HG02588 (cell line): ENCODE data around the gene USH1C.

Experiments
- ATAC-seq: cut with Tn5 transposase; IDR thresholded peaks from one replicate; pipeline ENCODE4 v1.9.1; 2021; ENCODE audit warnings: mild to moderate bottlenecking, moderate library complexity; ENCODE audit not compliant: unreplicated experiment

Gene USH1C

GRCh38 chr11:17571431-17572358, 27.5 kb upstream of the USH1C start:
- no peak for ATAC-seq

GRCh38 chr11:17570034-17570433, 25.8 kb upstream of the USH1C start:
- no peak for ATAC-seq

- no peak for ATAC-seq
Observed at GRCh38 chr11:17568944-17569343, 24.7 kb upstream of the USH1C start.

- no peak for ATAC-seq
Observed at GRCh38 chr11:17564687-17565042, 20.4 kb upstream of the USH1C start.

DNA sequence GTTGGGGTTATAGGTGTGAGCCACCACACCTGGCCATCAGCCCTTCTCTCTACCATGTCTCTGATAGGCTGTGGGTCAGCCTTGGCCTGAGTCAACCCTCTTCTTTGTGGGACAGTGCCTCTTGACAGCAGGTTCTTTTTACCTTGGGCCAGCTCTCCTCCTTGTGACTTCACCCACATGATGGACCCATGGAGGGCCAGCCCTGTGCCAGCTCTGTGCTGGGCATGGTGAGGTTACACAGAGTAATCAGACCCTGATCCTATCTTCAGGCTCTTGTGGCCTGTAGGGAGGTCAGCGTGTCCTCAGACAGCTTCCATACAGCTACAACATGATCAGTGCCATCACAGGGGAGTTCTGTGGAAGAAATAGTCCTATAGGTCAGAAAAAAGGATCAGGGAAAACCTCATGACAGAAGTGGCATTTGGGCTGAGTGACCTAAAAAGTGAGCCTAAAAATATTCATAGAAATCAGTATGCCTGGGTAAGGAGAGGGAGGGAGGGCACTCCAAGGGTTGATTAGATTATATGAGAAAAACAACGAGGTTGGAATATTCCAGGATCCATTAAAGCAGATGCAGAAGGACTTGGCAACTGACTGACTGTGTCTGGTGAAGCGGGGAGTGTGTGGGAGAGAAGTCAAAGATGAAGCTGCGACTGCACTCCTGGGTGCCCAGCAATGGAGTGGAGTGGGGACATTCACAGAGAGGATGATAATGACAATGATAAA, 19.9 kb upstream of the USH1C start:
- no peak for ATAC-seq

DNA sequence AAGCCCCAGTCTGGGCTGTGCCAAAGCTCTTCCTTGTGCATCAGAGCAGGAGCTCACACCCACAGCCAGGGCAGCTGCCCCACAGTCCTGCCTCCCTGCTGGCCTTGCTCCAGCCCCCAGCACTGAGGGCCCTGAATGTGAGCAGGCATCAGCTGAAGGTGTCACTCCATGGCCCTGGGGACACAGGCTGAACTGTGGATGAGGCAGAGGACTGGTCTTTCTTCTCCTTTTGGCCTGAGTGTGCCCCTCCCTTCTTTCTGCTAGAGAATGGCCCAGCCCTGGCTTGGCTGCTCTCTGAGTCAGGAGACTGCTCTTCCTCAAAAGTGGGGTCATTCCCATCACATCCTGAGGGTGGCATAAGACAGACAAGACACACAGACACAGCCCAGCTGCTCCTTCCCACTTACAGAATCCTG, 19.0 kb upstream of the USH1C start:
- ATAC-seq: no peak

- no peak for ATAC-seq
Observed at GRCh38 chr11:17561526-17561925, 17.3 kb upstream of the USH1C start.

DNA sequence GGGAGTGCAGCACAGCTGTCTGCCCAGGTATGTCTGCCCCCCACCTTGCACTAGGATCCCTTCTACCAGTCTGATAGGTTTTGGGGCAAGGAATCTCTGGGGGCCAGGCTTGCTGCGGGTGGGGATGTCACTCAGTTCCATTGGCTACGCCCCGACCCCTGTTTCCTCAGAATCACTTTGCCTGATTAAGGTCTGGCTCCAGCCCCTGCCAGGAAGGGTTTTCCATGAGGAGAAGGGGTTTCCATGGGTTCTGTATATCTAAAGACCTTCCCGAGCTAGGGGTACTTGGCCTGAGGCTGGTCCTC, 16.8 kb upstream of the USH1C start:
- no peak for ATAC-seq

DNA sequence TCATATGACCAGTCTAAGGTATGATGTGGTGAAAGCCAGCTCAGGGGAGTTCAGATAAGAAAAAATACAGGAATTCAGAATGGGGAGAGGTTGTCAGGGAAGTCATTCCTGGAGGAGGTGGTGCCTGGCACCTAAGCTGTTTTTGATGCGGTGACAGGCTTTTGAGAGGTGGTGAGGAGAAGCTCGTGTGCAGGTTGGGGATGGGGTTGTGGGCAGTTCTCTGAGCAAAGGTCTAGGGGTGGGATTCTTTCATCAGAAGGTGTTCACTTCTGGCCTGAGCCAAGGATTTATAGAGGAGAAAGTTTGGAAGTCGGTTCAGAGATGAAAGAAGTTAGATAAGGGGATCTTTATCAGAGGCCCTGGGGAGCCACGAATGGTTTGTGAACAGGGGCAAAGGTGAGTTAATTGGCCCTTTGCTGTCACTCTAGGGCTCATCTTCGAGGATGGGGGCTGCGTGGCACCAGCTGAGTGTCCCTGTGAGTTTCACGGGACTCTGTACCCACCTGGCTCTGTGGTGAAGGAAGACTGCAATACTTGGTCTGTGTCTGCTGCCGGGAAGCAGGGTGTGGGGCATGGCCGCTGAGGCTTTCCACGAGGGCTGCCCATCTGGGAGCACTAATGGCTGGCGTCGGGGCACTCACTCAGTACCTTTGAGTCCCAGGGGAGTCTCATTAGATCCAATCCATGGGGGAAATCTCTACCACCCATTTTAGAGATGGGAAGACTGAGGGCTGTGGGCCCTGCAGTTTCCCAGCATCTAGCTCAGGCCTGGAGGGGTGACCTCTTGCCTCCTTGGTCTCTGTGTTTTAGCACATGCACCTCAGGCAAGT, 16.3 kb upstream of the USH1C start:
- ATAC-seq: no peak

DNA sequence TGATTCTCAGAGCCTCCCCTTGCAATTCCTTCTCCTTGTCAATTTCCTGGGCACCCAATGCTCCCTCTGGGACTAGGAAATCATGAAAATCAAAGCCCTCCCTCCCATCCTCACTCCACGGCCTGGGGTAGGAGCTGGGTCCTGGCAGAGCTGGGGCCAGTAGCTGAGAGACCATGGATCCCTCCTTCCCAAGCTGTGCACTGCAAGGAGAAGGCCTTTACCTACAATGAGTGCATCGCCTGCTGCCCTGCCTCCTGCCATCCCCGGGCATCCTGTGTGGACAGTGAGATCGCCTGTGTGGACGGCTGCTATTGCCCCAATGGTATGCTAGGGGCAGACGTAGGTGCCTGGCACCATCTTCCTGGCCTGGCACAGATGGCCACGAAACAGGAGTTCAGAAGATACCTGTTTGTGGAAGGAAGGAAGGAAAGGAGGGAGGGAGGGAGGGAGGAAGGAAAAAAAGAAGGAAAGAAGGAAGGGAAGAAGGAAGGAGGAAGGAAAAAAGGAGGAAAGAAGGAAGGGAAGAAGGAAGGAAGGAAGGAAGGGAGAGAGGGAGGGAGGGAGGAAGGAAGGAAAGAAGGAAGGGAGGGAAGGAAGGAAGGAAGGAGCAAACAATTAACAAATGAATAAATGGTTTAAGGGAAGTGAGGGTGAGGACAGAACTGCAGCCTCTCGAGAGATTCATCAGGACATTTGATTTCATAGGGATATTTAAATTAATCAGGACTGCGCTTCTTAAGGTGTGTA, 15.3 kb upstream of the USH1C start:
- no peak for ATAC-seq

GRCh38 chr11:17558916-17559315, 14.7 kb upstream of the USH1C start:
- no peak for ATAC-seq

DNA sequence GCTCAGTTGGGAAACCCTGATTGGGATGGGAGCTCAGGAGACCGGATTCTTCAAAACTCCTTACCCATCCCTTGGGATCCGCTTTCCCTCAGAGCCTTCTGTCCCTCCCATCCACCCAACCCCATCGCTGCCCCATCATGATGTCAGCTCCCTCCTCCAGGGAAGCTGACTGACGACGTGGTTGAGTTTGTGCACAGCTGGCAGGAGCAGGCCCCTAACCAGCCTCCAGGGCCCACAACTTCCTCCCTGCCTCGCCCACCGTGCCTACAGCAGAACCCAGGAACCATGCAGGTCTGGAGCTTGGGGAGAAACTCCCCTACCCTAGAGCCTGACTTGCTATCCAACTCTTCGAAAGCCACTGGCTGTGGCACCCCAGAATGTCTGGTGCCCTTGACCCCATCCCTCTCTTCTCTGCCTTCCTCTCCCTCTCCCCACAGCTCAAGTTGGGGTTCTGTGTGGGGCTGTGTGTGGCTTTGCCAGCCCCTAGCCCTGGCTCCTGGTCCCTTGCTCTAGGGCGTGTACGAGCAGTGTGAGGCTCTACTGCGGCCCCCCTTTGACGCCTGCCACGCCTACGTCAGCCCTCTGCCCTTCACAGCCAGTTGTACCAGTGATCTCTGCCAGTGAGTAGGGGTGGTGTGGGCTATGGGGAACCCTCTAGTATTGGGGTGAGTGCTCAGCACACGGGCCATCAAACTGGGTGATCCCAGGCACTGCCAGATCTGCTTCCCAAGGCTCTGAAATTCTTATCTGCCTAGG, 14.0 kb upstream of the USH1C start:
- no peak for ATAC-seq

GRCh38 chr11:17556999-17557398, 12.8 kb upstream of the USH1C start:
- no peak for ATAC-seq

DNA sequence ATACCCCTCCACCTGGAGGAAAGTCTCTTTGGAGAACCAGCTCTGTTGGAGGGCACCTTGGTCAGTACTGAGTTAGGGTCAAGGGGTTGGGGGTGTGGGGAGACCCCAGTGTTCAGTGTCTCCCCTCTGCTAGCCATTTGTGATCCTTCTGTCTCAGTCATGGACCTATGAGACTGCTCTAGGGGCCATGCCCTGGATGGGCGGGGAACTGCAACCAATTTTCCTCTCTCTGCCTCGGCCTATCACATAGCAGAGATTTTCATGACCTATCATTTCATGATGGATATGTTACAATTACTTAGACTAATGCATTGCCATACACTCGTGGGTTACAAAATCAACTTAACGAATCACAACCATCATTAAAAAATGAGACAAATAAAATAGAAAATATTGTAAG, 10.3 kb upstream of the USH1C start:
- no peak for ATAC-seq

DNA sequence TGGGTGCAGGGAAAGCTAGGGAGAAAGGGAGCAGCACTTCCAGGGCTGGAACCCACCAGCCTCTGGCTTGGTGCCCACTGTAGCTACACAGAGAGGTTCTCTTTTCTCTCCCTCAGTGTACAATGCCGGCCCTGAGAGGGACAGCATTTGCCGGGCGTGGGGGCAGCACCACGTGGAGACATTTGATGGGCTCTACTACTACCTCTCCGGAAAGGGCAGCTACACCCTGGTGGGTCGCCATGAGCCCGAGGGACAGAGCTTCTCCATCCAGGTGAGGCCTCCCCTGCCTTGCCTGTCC, 9.0 kb upstream of the USH1C start:
- ATAC-seq: no peak

DNA sequence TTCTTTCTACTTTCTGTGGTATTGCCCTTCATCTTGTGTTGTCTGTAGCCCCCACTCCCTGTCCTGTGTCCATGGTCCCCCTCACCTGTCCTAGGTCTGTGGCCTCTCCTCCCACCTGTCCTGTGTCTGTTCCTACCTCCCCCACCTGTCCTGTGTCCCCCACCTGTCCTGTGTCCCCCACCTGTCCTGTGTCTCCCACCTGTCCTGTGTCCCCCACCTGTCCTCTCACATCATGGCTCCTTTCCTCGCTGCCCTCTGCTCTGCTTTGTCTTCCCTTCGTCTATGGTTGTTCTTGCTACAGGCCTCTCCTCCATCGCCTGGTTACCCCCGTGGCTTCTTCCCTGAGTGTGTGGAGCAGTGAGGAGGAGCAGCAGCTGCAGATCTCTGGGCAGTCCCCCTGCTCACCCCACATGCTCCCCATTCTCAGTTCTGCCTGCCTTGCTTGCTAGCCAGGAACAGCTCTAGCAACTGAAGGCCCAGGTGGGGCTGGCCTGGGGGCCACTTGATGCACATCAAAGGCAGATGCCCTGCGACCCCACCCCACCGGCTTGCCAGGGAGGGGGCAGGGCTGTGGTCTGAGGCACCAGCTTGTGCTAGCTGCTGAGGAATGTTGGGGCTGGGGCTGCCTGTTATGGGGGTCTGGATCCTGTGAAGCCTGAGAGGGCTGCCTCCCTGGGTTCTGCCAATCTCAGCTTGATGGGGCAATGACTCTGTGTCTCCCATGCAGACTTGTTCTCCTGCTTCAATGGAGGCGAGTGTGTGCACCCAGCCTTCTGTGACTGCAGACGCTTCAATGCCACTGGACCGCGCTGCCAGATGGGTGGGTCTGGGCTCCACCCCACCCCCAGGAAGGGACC, 8.4 kb upstream of the USH1C start:
- no peak for ATAC-seq

GRCh38 chr11:17552041-17552355, 7.8 kb upstream of the USH1C start:
- ATAC-seq: no peak

GRCh38 chr11:17551347-17552040, 7.3 kb upstream of the USH1C start:
- ATAC-seq: no peak
